ENCODE results near the gene IGSF6. TPM values are rescaled to one million over a fixed set of nuclear protein-coding genes. Genes with fewer than 3 reads are reported as not detected.

The IGSF6 gene
- total RNA-seq, 1 experiment from 2014 or later = 0.36 TPM

DNA sequence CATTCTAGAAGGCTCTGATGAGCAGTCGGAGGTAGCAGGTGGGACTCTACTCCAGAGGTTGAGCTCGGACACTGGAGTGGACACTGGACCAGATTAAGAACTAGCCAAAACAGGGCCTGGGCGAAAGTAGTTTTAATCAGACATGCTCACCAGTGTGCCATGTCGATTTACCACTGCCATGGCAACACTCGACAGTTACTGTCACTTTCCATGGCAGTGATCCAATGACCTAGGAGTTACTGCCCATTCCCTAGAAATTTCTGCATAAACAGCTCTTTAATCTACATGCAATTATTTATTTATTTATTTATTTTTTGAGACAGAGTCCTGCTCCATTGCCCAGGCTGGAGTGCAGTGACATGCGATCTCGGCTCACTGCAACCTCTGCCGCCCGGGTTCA lies 60.2 kb downstream of the IGSF6 start:
- Histone ChIP-seq H3K36me3 (ENCODE audit: low read depth, low read length) (no peaks in the 10 kb centered on the region), H3K4me3 (ENCODE audit: low read length) (no peak overlapping the region), H3K27ac (ENCODE audit: low read length) (no peak overlapping the region), H2AFZ (ENCODE audit: low read length) (no peak overlapping the region), H3K4me1 (ENCODE audit: insufficient read depth, low read length) (peaks cover 27% of the 10 kb centered on the region), H3K4me2 (ENCODE audit: low read length) (no peak overlapping the region), H3K79me2 (ENCODE audit: low read length) (no peaks in the 10 kb centered on the region), H4K20me1 (ENCODE audit: low read length) (no peaks in the 10 kb centered on the region), H3K9ac (ENCODE audit: low read length) (no peak overlapping the region), H3F3A (ENCODE audit: low read length, unreplicated experiment) (peaks cover 5% of the 10 kb centered on the region), H3K9me3 (ENCODE audit: low read length) (no peaks in the 10 kb centered on the region), H3K9me2 (replicated peaks; ENCODE audit: low read length) (no peaks in the 10 kb centered on the region), H3K27me3 (ENCODE audit: low read length) (no peaks in the 10 kb centered on the region)
- ChIA-PET CTCF (no interaction called here), POLR2A (ENCODE audit: unreplicated experiment) (no interaction called here)
- intact Hi-C loops (cut with micrococcal nuclease) = no loop called here
- TF ChIP-seq EZH2phosphoT487 (IDR thresholded peaks at IDR 0.05; ENCODE audit: borderline replicate concordance, low read length) = no peak
- no peak for TF ChIP-seq EZH2 (IDR thresholded peaks at IDR 0.05; ENCODE audit: low read length, unreplicated experiment)
- TF ChIP-seq CTCF (conservative IDR thresholded peaks at IDR 0.05; ENCODE audit: low read depth, low read length) = no peak
- DNase-seq (no peak), ATAC-seq (no peak)
- BruUV-seq (replicated peaks) = no TSS peak

GRCh38 chr16:21590796-21591195 lies 61.6 kb downstream of the IGSF6 start:
- Histone ChIP-seq H3K27me3 (ENCODE audit: low read length) (no peaks in the 10 kb centered on the region), H3K36me3 (ENCODE audit: low read depth, low read length) (no peaks in the 10 kb centered on the region), H3K4me2 (ENCODE audit: low read length) (peak overlapping the region; percentile 72), H4K20me1 (ENCODE audit: low read length) (no peaks in the 10 kb centered on the region), H3K9me3 (ENCODE audit: low read length) (no peaks in the 10 kb centered on the region), H3K9me2 (replicated peaks; ENCODE audit: low read length) (no peaks in the 10 kb centered on the region), H3K27ac (ENCODE audit: low read length) (peak overlapping the region; percentile 85), H3K9ac (ENCODE audit: low read length) (peak overlapping the region; percentile 47), H3K4me1 (ENCODE audit: insufficient read depth, low read length) (peaks cover 27% of the 10 kb centered on the region), H3F3A (ENCODE audit: low read length, unreplicated experiment) (peaks cover 5% of the 10 kb centered on the region), H3K79me2 (ENCODE audit: low read length) (no peaks in the 10 kb centered on the region), H2AFZ (ENCODE audit: low read length) (no peak overlapping the region), H3K4me3 (ENCODE audit: low read length) (peak overlapping the region; percentile 28; the same call in 1 of the 2 replicates)
- TF ChIP-seq EZH2phosphoT487 (IDR thresholded peaks at IDR 0.05; ENCODE audit: borderline replicate concordance, low read length) (no peak), EZH2 (IDR thresholded peaks at IDR 0.05; ENCODE audit: low read length, unreplicated experiment) (no peak), CTCF (conservative IDR thresholded peaks at IDR 0.05; ENCODE audit: low read depth, low read length) (no peak)
- DNase-seq = peak; percentile 25
- intact Hi-C loops (cut with micrococcal nuclease) = loop anchor here (1.0 kb wide), 2 partner anchors 9 to 48 kb away; partner anchors contain the start of gene METTL9
- peak; percentile 17; the same call in 1 of the 2 replicates for ATAC-seq
- no TSS peak for BruUV-seq (replicated peaks)
- CTCF ChIA-PET = interaction anchor here (0.5 kb wide), 1 partner anchor 52 kb away, joined by 3 read pairs; no protein-coding TSS in a partner anchor
- POLR2A ChIA-PET (ENCODE audit: unreplicated experiment) = interaction anchor here (0.6 to 1.2 kb wide), 2 partner anchors 9 to 30 kb away, joined by 3 to 9 read pairs; partner anchors contain the start of gene METTL9

- no peaks in the 10 kb centered on the region for H4K20me1 ChIP-seq (ENCODE audit: low read length)
- no TSS peak for BruUV-seq (replicated peaks)
- POLR2A ChIA-PET (ENCODE audit: unreplicated experiment) = interaction anchor here (0.5 to 1.2 kb wide), 3 partner anchors 9 to 14 kb away, joined by 6 to 9 read pairs (median 7); partner anchors contain the start of gene METTL9
Observed at GRCh38 chr16:21590287-21590686, 62.1 kb downstream of the IGSF6 start.

More at GRCh38 chr16:21590287-21590686, 62.1 kb downstream of the IGSF6 start:
- Histone ChIP-seq H3K36me3 (ENCODE audit: low read depth, low read length) (no peaks in the 10 kb centered on the region), H3K27ac (ENCODE audit: low read length) (peak overlapping the region; percentile 85), H3K4me1 (ENCODE audit: insufficient read depth, low read length) (peaks cover 27% of the 10 kb centered on the region), H3K79me2 (ENCODE audit: low read length) (no peaks in the 10 kb centered on the region), H3K9me3 (ENCODE audit: low read length) (no peaks in the 10 kb centered on the region), H3K9ac (ENCODE audit: low read length) (peak overlapping the region; percentile 47), H3K4me3 (ENCODE audit: low read length) (peak overlapping the region; percentile 28; the same call in 1 of the 2 replicates), H3K4me2 (ENCODE audit: low read length) (peak overlapping the region; percentile 72), H3F3A (ENCODE audit: low read length, unreplicated experiment) (peaks cover 5% of the 10 kb centered on the region), H2AFZ (ENCODE audit: low read length) (no peak overlapping the region), H3K9me2 (replicated peaks; ENCODE audit: low read length) (no peaks in the 10 kb centered on the region), H3K27me3 (ENCODE audit: low read length) (no peaks in the 10 kb centered on the region)
- intact Hi-C loops (cut with micrococcal nuclease) = loop anchor here (1.0 kb wide), 2 partner anchors 9 to 48 kb away; partner anchors contain the start of gene METTL9
- TF ChIP-seq CTCF (conservative IDR thresholded peaks at IDR 0.05; ENCODE audit: low read depth, low read length) = no peak
- no peak for TF ChIP-seq EZH2 (IDR thresholded peaks at IDR 0.05; ENCODE audit: low read length, unreplicated experiment)
- no peak for TF ChIP-seq EZH2phosphoT487 (IDR thresholded peaks at IDR 0.05; ENCODE audit: borderline replicate concordance, low read length)
- DNase-seq (peak; percentile 89), ATAC-seq (peak; percentile 91)
- CTCF ChIA-PET = interaction anchor here (0.5 kb wide), 1 partner anchor 52 kb away, joined by 3 read pairs; no protein-coding TSS in a partner anchor
